Keratinocyte (primary cell): ENCODE data around the gene TTLL13. TPM values are rescaled to one million over a fixed set of nuclear protein-coding genes. Genes with fewer than 3 reads are reported as not detected.

ENCODE experiments used
- DNase-seq: peaks from one replicate; pipeline ENCODE4 v3.0.0-alpha.2; 2011; ENCODE audit warnings: low read depth, missing footprints, low spot score
- FAIRE-seq: peaks from 2 replicates; lab custom pipeline; 2011; peaks lifted over from hg19 to GRCh38; lab: Jason Lieb, UNC
- H2AFZ ChIP-seq: 2 replicates; pipeline ENCODE4 v1.6.0; 2012; ENCODE audit warnings: low read length, control low read depth, inconsistent platforms; ENCODE audit not compliant: control insufficient read depth
- H3K27ac ChIP-seq: 2 replicates; pipeline ENCODE4 v1.5.1; 2011; ENCODE audit warnings: low read length; ENCODE audit not compliant: control insufficient read depth, insufficient read depth
- H3K27me3 ChIP-seq: 3 replicates; pipeline ENCODE4 v1.6.0; 2011; ENCODE audit warnings: low read length; ENCODE audit not compliant: control insufficient read depth, insufficient read depth; ENCODE audit errors: extremely low read depth
- H3K36me3 ChIP-seq, 2 experiments: 2 replicates in 1 of 2; 3 replicates in 1 of 2; pipeline ENCODE4 v1.5.1; 2011; ENCODE audit warnings: low read length in 2 of 2, mild to moderate bottlenecking in 1 of 2; ENCODE audit not compliant: control insufficient read depth in 2 of 2, insufficient read depth in 2 of 2; ENCODE audit errors: extremely low read depth in 1 of 2
- H3K4me1 ChIP-seq: 3 replicates; pipeline ENCODE4 v1.5.1; 2011; ENCODE audit warnings: low read length; ENCODE audit not compliant: control insufficient read depth, insufficient read depth; ENCODE audit errors: extremely low read depth
- H3K4me2 ChIP-seq: 3 replicates; pipeline ENCODE4 v1.6.0; 2011; ENCODE audit warnings: low read depth, low read length; ENCODE audit not compliant: control insufficient read depth, insufficient read depth; ENCODE audit errors: extremely low read depth
- H3K4me3 ChIP-seq, 3 experiments: fragments of 200-600 bp in 1 of 3; sonication (generic) in 1 of 3; 2 replicates in 2 of 3; 3 replicates in 1 of 3; pipeline ENCODE4 v1.5.1; 2011 to 2016; ENCODE audit warnings: low read length in 3 of 3, mild to moderate bottlenecking in 3 of 3, control low read depth in 2 of 3, inconsistent platforms in 1 of 3, low read depth in 1 of 3, mixed read lengths in 1 of 3, mixed run types in 1 of 3, moderate library complexity in 1 of 3; ENCODE audit not compliant: control insufficient read depth in 2 of 3, insufficient read depth in 2 of 3; ENCODE audit errors: extremely low read depth in 1 of 3
- H3K79me2 ChIP-seq: 2 replicates; pipeline ENCODE4 v1.6.0; 2012; ENCODE audit warnings: low read length; ENCODE audit not compliant: control insufficient read depth, insufficient read depth
- H3K9ac ChIP-seq: 3 replicates; pipeline ENCODE4 v1.6.0; 2011; ENCODE audit warnings: low read length; ENCODE audit not compliant: control insufficient read depth, insufficient read depth; ENCODE audit errors: extremely low read depth
- H3K9me1 ChIP-seq: 3 replicates; pipeline ENCODE4 v1.6.0; 2011; ENCODE audit warnings: low read length; ENCODE audit not compliant: control insufficient read depth, insufficient read depth; ENCODE audit errors: extremely low read depth
- H3K9me3 ChIP-seq: 2 replicates; pipeline ENCODE4 v1.5.1; 2012; ENCODE audit warnings: low read depth, low read length; ENCODE audit not compliant: control insufficient read depth
- H4K20me1 ChIP-seq: 3 replicates; pipeline ENCODE4 v1.6.0; 2011; ENCODE audit warnings: low read length; ENCODE audit not compliant: control insufficient read depth, insufficient read depth; ENCODE audit errors: extremely low read depth
- EZH2 ChIP-seq: IDR thresholded peaks from one replicate; pipeline ENCODE4 v1.6.1; 2012; ENCODE audit warnings: inconsistent platforms, mild to moderate bottlenecking, low read length, moderate library complexity
- dilution Hi-C: fragments of 300-500 bp; cut with MboI; formaldehyde crosslinking; loops from one replicate; pipeline ENCODE4 v1.7.0; 2020; ENCODE audit warnings: low sequenced_read_pairs; ENCODE audit not compliant: extremely low pct_ligation_motif_present
- polyA plus RNA-seq, 5 experiments: library from polyadenylated mRNA; depleted of rRNA in 3 of 5; stranded (reverse) in 3 of 5; stranded (forward) in 1 of 5; unstranded in 1 of 5; fragments of >200 nt; gene quantifications; 1 replicate in 1 of 5; 2 replicates in 3 of 5; 3 replicates in 1 of 5; pipeline versions ENCODE4 v1.2.1 to v1.2.3, GENCODE V29; 2011 to 2012; ENCODE audit warnings: missing spikeins in 2 of 5, low read depth in 1 of 5, low replicate concordance in 1 of 5
- TF ChIP-seq, protein P1 (sequence below), 3 experiments: IDR thresholded peaks in 1 of 3; conservative IDR thresholded peaks in 1 of 3; optimal IDR thresholded peaks in 1 of 3; 2 replicates in 2 of 3; 3 replicates in 1 of 3; pipeline versions ENCODE3 to v1.5.1; 2011; ENCODE audit warnings: low read length in 3 of 3, mild to moderate bottlenecking in 3 of 3, moderate library complexity in 2 of 3, control low read depth in 1 of 3, inconsistent platforms in 1 of 3; ENCODE audit not compliant: insufficient read depth in 2 of 3; ENCODE audit errors: extremely low read depth in 1 of 3

The TTLL13 gene
- polyA plus RNA-seq, 1 donor (not counting 4 experiments of a cell fraction or from before 2014, with no cell fraction given), result 0.07 TPM

DNA sequence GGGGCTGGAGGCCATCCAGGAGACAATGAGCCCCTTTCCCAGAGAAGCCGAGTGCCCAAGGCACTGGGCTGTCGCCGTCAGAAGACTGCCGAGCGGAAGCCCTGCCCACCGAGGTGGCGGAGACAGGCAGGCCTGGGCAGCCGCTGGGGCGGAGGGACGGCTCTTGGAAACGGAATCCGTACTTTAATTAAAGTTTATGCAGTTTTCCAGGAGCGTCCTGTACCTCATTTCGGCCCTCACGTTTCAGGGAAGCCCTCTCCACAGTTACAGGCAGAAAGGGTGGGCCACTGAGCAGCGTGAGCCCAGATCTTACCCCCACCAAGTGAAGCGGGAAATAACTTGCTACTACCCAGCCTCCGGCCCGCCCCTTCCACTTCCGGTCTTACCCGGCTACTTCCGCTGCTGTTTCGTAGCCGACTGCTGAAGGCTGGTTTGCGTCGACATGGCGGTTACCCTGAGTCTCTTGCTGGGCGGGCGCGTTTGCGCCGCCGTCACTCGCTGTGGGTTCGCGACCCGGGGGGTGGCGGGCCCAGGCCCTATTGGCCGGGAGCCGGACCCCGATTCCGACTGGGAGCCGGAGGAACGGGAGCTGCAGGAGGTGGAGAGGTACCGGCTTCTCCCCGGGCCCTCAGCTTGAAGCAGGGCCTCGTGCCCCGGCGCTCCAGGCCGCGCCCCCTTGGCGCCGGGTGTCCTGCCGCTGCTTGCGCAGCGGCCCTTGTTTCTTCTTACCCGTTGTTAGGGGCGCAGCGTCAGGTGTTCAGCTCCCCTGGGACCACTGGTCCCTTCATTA, 16.1 kb downstream of the TTLL13 start, which contains the start of gene NGRN:
TSS of gene NGRN (plus strand) at position 402 of the 790 bp plus-strand sequence. CDS start at position 443, 41 bp downstream.
- Histone ChIP-seq H2AFZ (peak within 1 kb of the TSS; percentile 100), H3K36me3 (peaks cover 2 to 20% of the 10 kb centered on the region in 2 experiments), H3K9me1 (peaks cover 3% of the 10 kb centered on the region), H3K79me2 (peaks cover 43% of the 10 kb centered on the region), H3K9ac (peak within 1 kb of the TSS; percentile 88), H3K9me3 (no peaks in the 10 kb centered on the region), H3K4me2 (peak within 1 kb of the TSS; percentile 99), H3K27ac (peak within 1 kb of the TSS; percentile 88), H3K4me3 (peak within 1 kb of the TSS; percentile 69 to 94 (median 77)), H3K4me1 (peaks cover 42% of the 10 kb centered on the region), H3K27me3 (no peaks in the 10 kb centered on the region), H4K20me1 (peaks cover 3% of the 10 kb centered on the region)
- dilution Hi-C loops, result no loop called here
- no peak for TF ChIP-seq EZH2
- TF ChIP-seq, protein P1, sequence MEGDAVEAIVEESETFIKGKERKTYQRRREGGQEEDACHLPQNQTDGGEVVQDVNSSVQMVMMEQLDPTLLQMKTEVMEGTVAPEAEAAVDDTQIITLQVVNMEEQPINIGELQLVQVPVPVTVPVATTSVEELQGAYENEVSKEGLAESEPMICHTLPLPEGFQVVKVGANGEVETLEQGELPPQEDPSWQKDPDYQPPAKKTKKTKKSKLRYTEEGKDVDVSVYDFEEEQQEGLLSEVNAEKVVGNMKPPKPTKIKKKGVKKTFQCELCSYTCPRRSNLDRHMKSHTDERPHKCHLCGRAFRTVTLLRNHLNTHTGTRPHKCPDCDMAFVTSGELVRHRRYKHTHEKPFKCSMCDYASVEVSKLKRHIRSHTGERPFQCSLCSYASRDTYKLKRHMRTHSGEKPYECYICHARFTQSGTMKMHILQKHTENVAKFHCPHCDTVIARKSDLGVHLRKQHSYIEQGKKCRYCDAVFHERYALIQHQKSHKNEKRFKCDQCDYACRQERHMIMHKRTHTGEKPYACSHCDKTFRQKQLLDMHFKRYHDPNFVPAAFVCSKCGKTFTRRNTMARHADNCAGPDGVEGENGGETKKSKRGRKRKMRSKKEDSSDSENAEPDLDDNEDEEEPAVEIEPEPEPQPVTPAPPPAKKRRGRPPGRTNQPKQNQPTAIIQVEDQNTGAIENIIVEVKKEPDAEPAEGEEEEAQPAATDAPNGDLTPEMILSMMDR (optimal IDR thresholded peaks at IDR 0.05 in 1 of 3, IDR thresholded peaks at IDR 0.05 in 1 of 3, conservative IDR thresholded peaks at IDR 0.05 in 1 of 3; ENCODE audit: extremely low read depth in 1 of 3, insufficient read depth in 2 of 3, low read length in 3 of 3), result no peak
- no peak for DNase-seq
- FAIRE-seq, result peak; percentile 51

DNA sequence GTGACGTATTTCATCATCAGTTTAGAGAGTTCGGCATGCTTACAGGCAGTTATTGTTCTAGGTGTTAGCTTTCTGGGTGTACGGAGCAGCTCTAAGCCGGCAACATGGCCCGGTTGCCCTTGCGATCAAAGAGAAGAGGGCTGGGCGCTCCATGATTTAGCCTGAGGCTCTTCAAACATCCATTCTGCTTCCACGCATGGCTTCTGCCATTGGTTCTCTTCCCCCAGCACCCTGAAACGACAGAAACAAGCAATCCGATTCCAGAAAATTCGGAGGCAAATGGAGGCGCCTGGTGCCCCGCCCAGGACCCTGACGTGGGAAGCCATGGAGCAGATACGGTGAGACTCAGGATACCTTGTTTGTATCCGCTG, 16.7 kb downstream of the TTLL13 start:
- peak overlapping the region; percentile 88 for H3K27ac ChIP-seq
- peaks cover 42% of the 10 kb centered on the region for H3K4me1 ChIP-seq
- no peaks in the 10 kb centered on the region for H3K27me3 ChIP-seq
- peaks cover 5% of the 10 kb centered on the region for H3K9me1 ChIP-seq
- H3K4me2 ChIP-seq, result peak overlapping the region; percentile 99
- TF ChIP-seq EZH2, result no peak
- TF ChIP-seq, protein P1 (optimal IDR thresholded peaks at IDR 0.05 in 1 of 3, IDR thresholded peaks at IDR 0.05 in 1 of 3, conservative IDR thresholded peaks at IDR 0.05 in 1 of 3; ENCODE audit: extremely low read depth in 1 of 3, insufficient read depth in 2 of 3, low read length in 3 of 3), result no peak
- DNase-seq (no peak), FAIRE-seq (no peak)
- no peaks in the 10 kb centered on the region for H3K9me3 ChIP-seq
- peak overlapping the region; percentile 100 for H2AFZ ChIP-seq
- peak overlapping the region; percentile 88 for H3K9ac ChIP-seq
- dilution Hi-C loops, result no loop called here
- peaks cover 5 to 24% of the 10 kb centered on the region in 2 experiments for H3K36me3 ChIP-seq
- H3K79me2 ChIP-seq, result peaks cover 49% of the 10 kb centered on the region
- H3K4me3 ChIP-seq, result peak overlapping the region; percentile 69 to 94 (median 77)
- H4K20me1 ChIP-seq, result peaks cover 3% of the 10 kb centered on the region
